Fibroblast of upper back skin (primary cell): Measurements from ENCODE around the gene DAB2IP.
A peak's percentile ranks its signal among the peaks of the same experiment; 100 is the strongest.
"Not testable (repeated sequence)": the region's sequence is repeated elsewhere in the genome, so short reads cannot be mapped to it uniquely, and the experiment has no call there.

Experiments used
- DNase-seq: peaks from one replicate; pipeline ENCODE4 v3.0.0-alpha.2; 2013

The DAB2IP gene

GRCh38 chr9:121731919-121732318, 80.5 kb downstream of the DAB2IP start:
- no peak for DNase-seq

- DNase-seq = no peak
Measured at GRCh38 chr9:121732389-121732788, 81.0 kb downstream of the DAB2IP start.

- DNase-seq = no peak
Measured at GRCh38 chr9:121732886-121733285, 81.5 kb downstream of the DAB2IP start.

- DNase-seq = peak; percentile 18
Measured at GRCh38 chr9:121734465-121734864, 83.0 kb downstream of the DAB2IP start.

- DNase-seq = peak; percentile 83
Measured at GRCh38 chr9:121735065-121735792, 83.8 kb downstream of the DAB2IP start.

- DNase-seq = peak; percentile 50
Measured at GRCh38 chr9:121735793-121736770, 84.6 kb downstream of the DAB2IP start.

GRCh38 chr9:121736934-121737462, 85.6 kb downstream of the DAB2IP start:
- DNase-seq = no peak

GRCh38 chr9:121737481-121737931, 86.1 kb downstream of the DAB2IP start:
- DNase-seq = no peak

GRCh38 chr9:121738411-121738810, 87.0 kb downstream of the DAB2IP start:
- peak; percentile 14 for DNase-seq

GRCh38 chr9:121738968-121739367, 87.5 kb downstream of the DAB2IP start:
- DNase-seq = peak; percentile 64

- DNase-seq = no peak
Measured at GRCh38 chr9:121739971-121740370, 88.5 kb downstream of the DAB2IP start.

- no peak for DNase-seq
Measured at GRCh38 chr9:121741228-121741918, 89.9 kb downstream of the DAB2IP start.

GRCh38 chr9:121741919-121742283, 90.5 kb downstream of the DAB2IP start:
- not testable (repeated sequence) for DNase-seq

GRCh38 chr9:121742923-121743322, 91.5 kb downstream of the DAB2IP start:
- no peak for DNase-seq

GRCh38 chr9:121743441-121744001, 92.1 kb downstream of the DAB2IP start:
- DNase-seq = peak; percentile 63

- peak; percentile 51 for DNase-seq
Measured at GRCh38 chr9:121744002-121744686, 92.7 kb downstream of the DAB2IP start.

- DNase-seq = peak; percentile 47
Measured at GRCh38 chr9:121744687-121745395, 93.4 kb downstream of the DAB2IP start.

GRCh38 chr9:121745396-121745695, 93.9 kb downstream of the DAB2IP start:
- no peak for DNase-seq

- no peak for DNase-seq
Measured at GRCh38 chr9:121746411-121746810, 95.0 kb downstream of the DAB2IP start.

- DNase-seq = no peak
Measured at GRCh38 chr9:121746866-121747265, 95.4 kb downstream of the DAB2IP start.

GRCh38 chr9:121748074-121748473, 96.6 kb downstream of the DAB2IP start:
- DNase-seq = no peak
